HCT116 (cell line): ENCODE data around the gene PHKG2. TPM values are rescaled to one million over a fixed set of nuclear protein-coding genes. Genes with fewer than 3 reads are reported as not detected.

ENCODE experiments used
- ATAC-seq: fragments of 200-7000 bp; cut with Tn5 transposase; 2 replicates; pipeline ENCODE4 v1.9.1; 2020; ENCODE audit warnings: mild to moderate bottlenecking, moderate library complexity
- BruUV-seq: library from RNA; stranded (reverse); fragments of 400-500 nt; replicated peaks from 2 replicates; lab custom pipeline; 2021; lab: Mats Ljungman, UMichigan
- CTCF ChIA-PET: fragments of 300-600 bp; sonication (Branson Sonifier 250); formaldehyde crosslinking; loops from one replicate; lab custom pipeline; 2021; ENCODE audit warnings: antibody characterized with exemption; lab: Charles Lee
- POLR2A ChIA-PET: fragments of 300-600, 350-600 bp; sonication (Branson Sonifier 250); formaldehyde crosslinking; loops from one replicate; lab custom pipeline; 2021; ENCODE audit warnings: antibody characterized with exemption; lab: Charles Lee
- RAD21 ChIA-PET, 2 experiments: fragments of 300-600 bp; sonication (Branson Sonifier 250); formaldehyde crosslinking; loops; one replicate each; lab custom pipeline; 2023; ENCODE audit warnings: low total read pairs in 2 of 2; ENCODE audit not compliant: uncharacterized antibody in 2 of 2, unreplicated experiment in 2 of 2, low non-redundant PET in 1 of 2; lab: Charles Lee
- DNase-seq: peaks from one replicate; pipeline ENCODE4 v3.0.0-alpha.2; 2010; ENCODE audit warnings: low read depth, low spot score
- H2AFZ ChIP-seq: fragments of 200-600 bp; shearing (Covaris generic), sonication (generic); 2 replicates; pipeline ENCODE4 v1.6.1; 2017; ENCODE audit warnings: low read depth, mixed run types, mixed read lengths, antibody characterized with exemption, low read length; ENCODE audit not compliant: poor library complexity, severe bottlenecking
- H3K27ac ChIP-seq: 2 replicates; pipeline ENCODE4 v1.5.1; 2012; ENCODE audit warnings: low read depth, low read length
- H3K27me3 ChIP-seq: fragments of 200-600 bp; sonication (generic); 2 replicates; pipeline ENCODE4 v1.6.1; 2016; ENCODE audit warnings: mixed run types, low read length, mixed read lengths; ENCODE audit not compliant: insufficient read depth
- H3K36me3 ChIP-seq, 2 experiments: fragments of 200-500 bp in 1 of 2; fragments of 200-600 bp in 1 of 2; sonication (Bioruptor generic) in 1 of 2; sonication (generic) in 1 of 2; 2 replicates each; pipeline versions ENCODE4 v1.5.1 to v1.6.1; 2014 to 2016; ENCODE audit warnings: low read length in 2 of 2, inconsistent platforms in 1 of 2, mixed read lengths in 1 of 2, mixed run types in 1 of 2; ENCODE audit not compliant: insufficient read depth in 2 of 2, control insufficient read depth in 1 of 2
- H3K4me1 ChIP-seq, 2 experiments: fragments of 200-600 bp in 1 of 2; sonication (generic) in 1 of 2; 2 replicates each; pipeline versions ENCODE4 v1.5.1 to v1.6.1; 2012 to 2017; ENCODE audit warnings: low read length in 2 of 2, inconsistent platforms in 1 of 2, mild to moderate bottlenecking in 1 of 2, mixed read lengths in 1 of 2, mixed run types in 1 of 2, moderate library complexity in 1 of 2; ENCODE audit not compliant: insufficient read depth in 2 of 2, control insufficient read depth in 1 of 2
- H3K4me2 ChIP-seq: fragments of 200-600 bp; sonication (generic); 2 replicates; pipeline ENCODE4 v1.6.1; 2017; ENCODE audit warnings: mixed run types, low read length, mixed read lengths
- H3K4me3 ChIP-seq, 2 experiments: fragments of 200-600 bp in 1 of 2; sonication (generic) in 1 of 2; replicated peaks in 1 of 2; 2 replicates each; pipeline ENCODE4 v1.5.1; 2011 to 2016; ENCODE audit warnings: low read length in 2 of 2, control low read depth in 1 of 2, low read depth in 1 of 2, mild to moderate bottlenecking in 1 of 2, mixed read lengths in 1 of 2, mixed run types in 1 of 2
- H3K79me2 ChIP-seq: fragments of 200-600 bp; sonication (generic); 2 replicates; pipeline ENCODE4 v1.6.1; 2017; ENCODE audit warnings: mild to moderate bottlenecking, mixed run types, low read length, moderate library complexity, mixed read lengths; ENCODE audit not compliant: insufficient read depth
- H3K9ac ChIP-seq: fragments of 200-600 bp; sonication (generic); 2 replicates; pipeline ENCODE4 v1.6.1; 2016; ENCODE audit warnings: low read length, mixed read lengths
- H3K9me2 ChIP-seq: fragments of 200-600 bp; sonication (generic), shearing (Covaris generic); 2 replicates; pipeline ENCODE4 v1.6.1; 2017; ENCODE audit warnings: mixed run types, mild to moderate bottlenecking, moderate library complexity; ENCODE audit not compliant: insufficient read depth
- H3K9me3 ChIP-seq, 2 experiments: fragments of 200-500 bp in 1 of 2; fragments of 200-600 bp in 1 of 2; sonication (Bioruptor generic) in 1 of 2; sonication (generic) in 1 of 2; 2 replicates each; pipeline ENCODE4 v1.6.1; 2014 to 2017; ENCODE audit warnings: low read length in 2 of 2, mixed read lengths in 2 of 2, inconsistent platforms in 1 of 2, low read depth in 1 of 2, mild to moderate bottlenecking in 1 of 2, mixed run types in 1 of 2, moderate library complexity in 1 of 2; ENCODE audit not compliant: control insufficient read depth in 1 of 2, insufficient read depth in 1 of 2
- H4K20me1 ChIP-seq: fragments of 200-600 bp; sonication (generic), shearing (Covaris generic); 2 replicates; pipeline ENCODE4 v1.6.1; 2017; ENCODE audit warnings: mixed run types, mild to moderate bottlenecking, moderate library complexity; ENCODE audit not compliant: insufficient read depth
- ATF3 ChIP-seq: IDR thresholded peaks from 2 replicates; pipeline ENCODE4 v1.6.1; 2012
- CBX3 ChIP-seq: IDR thresholded peaks from 2 replicates; pipeline ENCODE4 v1.6.1; 2012; ENCODE audit warnings: low read depth
- CEBPB ChIP-seq: IDR thresholded peaks from 2 replicates; pipeline ENCODE4 v1.6.1; 2012; ENCODE audit warnings: low read depth
- CTCF ChIP-seq, 3 experiments: fragments of 200-600 bp in 1 of 3; sonication (generic) in 1 of 3; IDR thresholded peaks in 2 of 3; conservative IDR thresholded peaks in 1 of 3; 2 replicates each; pipeline ENCODE4 v1.5.1; 2012 to 2017; ENCODE audit warnings: low read depth in 2 of 3, low read length in 2 of 3, antibody characterized with exemption in 1 of 3, borderline replicate concordance in 1 of 3, control low read depth in 1 of 3, mild to moderate bottlenecking in 1 of 3, mixed read lengths in 1 of 3, mixed run types in 1 of 3, moderate library complexity in 1 of 3; ENCODE audit not compliant: insufficient read depth in 1 of 3
- ELF1 ChIP-seq: IDR thresholded peaks from 2 replicates; pipeline ENCODE4 v1.6.1; 2012; ENCODE audit warnings: low read depth, borderline replicate concordance
- EZH2 ChIP-seq: fragments of 200-600 bp; sonication (generic); IDR thresholded peaks from 2 replicates; pipeline ENCODE4 v1.6.1; 2017; ENCODE audit warnings: antibody characterized with exemption, mixed run types
- FOSL1 ChIP-seq: IDR thresholded peaks from 2 replicates; pipeline ENCODE4 v1.6.1; 2012; ENCODE audit warnings: low read depth
- JUND ChIP-seq: IDR thresholded peaks from 2 replicates; pipeline ENCODE4 v1.6.1; 2012
- MAX ChIP-seq: IDR thresholded peaks from 2 replicates; pipeline ENCODE4 v1.6.1; 2012
- POLR2A ChIP-seq: IDR thresholded peaks from 2 replicates; pipeline ENCODE4 v1.7.0; 2011; ENCODE audit warnings: borderline replicate concordance; ENCODE audit not compliant: insufficient read depth, insufficient read length; ENCODE audit errors: extremely low read depth
- POLR2AphosphoS5 ChIP-seq: IDR thresholded peaks from 2 replicates; pipeline ENCODE4 v1.6.1; 2011; ENCODE audit warnings: mild to moderate bottlenecking, low read depth, low read length, moderate library complexity
- RAD21 ChIP-seq: IDR thresholded peaks from 2 replicates; pipeline ENCODE4 v1.6.1; 2012; ENCODE audit warnings: low read depth, mild to moderate bottlenecking
- REST ChIP-seq: IDR thresholded peaks from 2 replicates; pipeline ENCODE4 v1.6.1; 2012; ENCODE audit warnings: low read depth
- SIN3A ChIP-seq: IDR thresholded peaks from 2 replicates; pipeline ENCODE4 v1.6.1; 2012; ENCODE audit warnings: low read depth
- SRF ChIP-seq: IDR thresholded peaks from 2 replicates; pipeline ENCODE4 v1.6.1; 2012; ENCODE audit warnings: low read depth
- YY1 ChIP-seq: IDR thresholded peaks from 2 replicates; pipeline ENCODE4 v1.6.1; 2011; ENCODE audit warnings: low read length, low read depth, moderate library complexity, mild to moderate bottlenecking; ENCODE audit not compliant: insufficient replicate concordance; ENCODE audit errors: extremely low read depth
- ZNF274 ChIP-seq: fragments of 200-500 bp; sonication (Bioruptor generic); IDR thresholded peaks from 2 replicates; pipeline ENCODE4 v1.6.1; 2014; ENCODE audit warnings: mild to moderate bottlenecking, low read depth, low read length, inconsistent platforms
- intact Hi-C: fragments of 100-400 bp; cut with micrococcal nuclease; formaldehyde crosslinking; loops from 2 replicates; pipeline ENCODE4 v1.10.0; 2022
- total RNA-seq: library from RNA; stranded (reverse); gene quantifications from one replicate; pipeline ENCODE4 v1.2.1, GENCODE V29; 2021; ENCODE audit not compliant: unreplicated experiment

PHKG2 gene
- total RNA-seq, 1 experiment from 2014 or later: 32.6 TPM

GRCh38 chr16:30767767-30768465, 19.7 kb downstream of the PHKG2 start:
- H3K27ac ChIP-seq: no peak overlapping the region
- H3K9me3 ChIP-seq: no peaks in the 10 kb centered on the region
- H2AFZ ChIP-seq: no peak overlapping the region
- CTCF ChIA-PET: no interaction called here
- no peak overlapping the region for H3K4me2 ChIP-seq
- H3K27me3 ChIP-seq: no peaks in the 10 kb centered on the region
- no peak for ATAC-seq
- H3K4me3 ChIP-seq: no peak overlapping the region
- TF ChIP-seq ELF1 (no peak), CBX3 (no peak), ZNF274 (no peak), MAX (no peak), RAD21 (no peak), POLR2AphosphoS5 (no peak), SRF (no peak), FOSL1 (no peak), ATF3 (no peak), POLR2A (no peak), CTCF (IDR thresholded peaks at IDR 0.05 in 2 of 3, conservative IDR thresholded peaks at IDR 0.05 in 1 of 3; ENCODE audit: borderline replicate concordance in 1 of 3, insufficient read depth in 1 of 3, low read depth in 2 of 3, low read length in 2 of 3) (no peak), JUND (no peak), SIN3A (no peak), EZH2 (no peak), CEBPB (no peak), REST (no peak), YY1 (no peak)
- H3K79me2 ChIP-seq: peaks cover 26% of the 10 kb centered on the region
- POLR2A ChIA-PET: no interaction called here
- peaks cover 5 to 9% of the 10 kb centered on the region in 2 experiments; a peak in 2 of 4 replicates for H3K4me1 ChIP-seq
- intact Hi-C loops: no loop called here
- H3K36me3 ChIP-seq: peaks cover 58 to 68% of the 10 kb centered on the region in 2 experiments
- H4K20me1 ChIP-seq: no peaks in the 10 kb centered on the region
- RAD21 ChIA-PET: no interaction called here
- BruUV-seq: no TSS peak
- no peak overlapping the region for H3K9ac ChIP-seq
- no peak for DNase-seq
- no peaks in the 10 kb centered on the region for H3K9me2 ChIP-seq
